Suprapubic skin (tissue), 4 donors: ENCODE data around the gene ZNF324.

Experiments
- CTCF ChIP-seq, 2 donors: fragments of 200-600 bp in 1 of 2; fragments of 450-650 bp in 1 of 2; sonication (generic) in 1 of 2; IDR thresholded peaks; one replicate each; pipeline ENCODE4 v1.5.1; 2016 to 2019; ENCODE audit warnings: antibody characterized with exemption in 2 of 2, mild to moderate bottlenecking in 1 of 2, moderate library complexity in 1 of 2
- POLR2A ChIP-seq, 2 donors: fragments of 450-650 bp; IDR thresholded peaks; one replicate each; pipeline ENCODE4 v1.6.1; 2017; ENCODE audit warnings: antibody characterized with exemption in 2 of 2, mild to moderate bottlenecking in 2 of 2, moderate library complexity in 2 of 2
- POLR2AphosphoS5 ChIP-seq, 3 donors: sonication (generic); formaldehyde crosslinking; IDR thresholded peaks; one replicate each; pipeline ENCODE4 v1.6.1; 2017; ENCODE audit warnings: antibody characterized with exemption in 3 of 3

DNA sequence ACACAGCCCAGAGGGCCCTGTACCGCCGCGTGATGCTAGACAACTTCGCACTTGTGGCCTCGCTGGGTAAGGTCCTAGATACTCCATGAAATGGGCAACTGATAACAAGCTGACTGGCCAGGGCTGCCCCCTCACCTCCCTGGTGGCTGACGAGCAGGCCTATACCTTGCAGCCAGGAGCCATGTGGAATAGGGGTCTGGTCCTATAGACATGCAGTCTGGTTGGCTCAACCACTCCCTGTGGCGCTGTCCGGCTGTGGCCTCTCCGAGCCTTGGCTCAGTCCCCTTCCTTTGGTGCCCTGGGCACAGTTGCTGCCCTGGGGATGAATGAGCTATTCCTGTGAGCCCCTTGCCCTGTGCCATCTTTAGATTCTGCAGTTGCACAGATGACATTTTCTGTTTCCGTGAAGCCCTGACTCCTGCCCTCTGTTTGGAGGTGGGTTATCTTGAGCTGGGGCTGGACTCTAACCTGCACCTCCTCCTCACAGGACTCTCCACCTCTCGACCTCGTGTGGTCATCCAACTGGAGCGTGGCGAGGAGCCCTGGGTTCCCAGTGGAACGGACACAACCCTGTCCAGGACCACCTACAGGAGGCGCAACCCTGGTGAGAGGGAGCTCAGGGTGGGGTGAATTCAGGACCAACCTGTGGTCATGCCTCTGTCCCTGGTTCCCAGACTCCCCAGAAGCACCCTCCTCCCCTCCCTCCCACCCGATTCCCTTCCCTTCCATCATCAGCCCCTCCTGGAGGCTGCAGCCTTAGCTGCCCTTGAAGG, 2.5 kb downstream of the ZNF324 start:
- TF ChIP-seq POLR2A (IDR thresholded peaks at IDR 0.05) = no peak
- no peak for TF ChIP-seq POLR2AphosphoS5 (IDR thresholded peaks at IDR 0.05)
- TF ChIP-seq CTCF (IDR thresholded peaks at IDR 0.05) = no peak
